Measurements from ENCODE around the gene TMEM132E. TPM values are rescaled to one million over a fixed set of nuclear protein-coding genes. Genes with fewer than 3 reads are reported as not detected.

Gene TMEM132E
- total and polyA plus RNA-seq, 2 of the 8 experiments (the other 6 are each of a cell fraction or from before 2014, with no cell fraction given), result 0.45 to 0.60 TPM

GRCh38 chr17:34601416-34601815 is 22.0 kb downstream of the TMEM132E start:
- H4K91ac ChIP-seq (replicated peaks; ENCODE audit: insufficient read length, low read length), result no peak overlapping the region
- H2BK5ac ChIP-seq (ENCODE audit: low read depth, low read length), result no peak overlapping the region
- H2BK20ac ChIP-seq (ENCODE audit: low read length), result no peak overlapping the region
- H3K23ac ChIP-seq (ENCODE audit: insufficient read length), result no peak overlapping the region
- H3K18ac ChIP-seq (ENCODE audit: extremely low read depth, low read length), result no peak overlapping the region
- H3K23me2 ChIP-seq (ENCODE audit: low read depth, low read length), result no peaks in the 10 kb centered on the region
- no peak overlapping the region for H3K4ac ChIP-seq (replicated peaks; ENCODE audit: insufficient read length, low read depth, low read length)
- H3K36me3 ChIP-seq (ENCODE audit: control insufficient read depth in 2 of 4, insufficient read depth in 4 of 4, low read length in 3 of 4), result no peaks in the 10 kb centered on the region
- H3K56ac ChIP-seq (replicated peaks; ENCODE audit: insufficient read length, low read depth, low read length), result no peak overlapping the region
- no peak overlapping the region for H3K9ac ChIP-seq (replicated peaks in 1 of 4; ENCODE audit: extremely low read depth in 1 of 4, low read depth in 3 of 4, low read length in 3 of 4)
- FAIRE-seq (no peak), DNase-seq (ENCODE audit: low read depth in 1 of 2, low spot score in 2 of 2) (no peak)
- H3K27me3 ChIP-seq (replicated peaks in 1 of 4; ENCODE audit: control insufficient read depth in 3 of 4, extremely low read depth in 1 of 4, insufficient read depth in 3 of 4, low read length in 3 of 4), result peaks cover 0 to under 1% (median 0%) of the 10 kb centered on the region in 4 experiments; a peak in 2 of 7 replicates
- no peaks in the 10 kb centered on the region for H4K20me1 ChIP-seq (replicated peaks in 1 of 2; ENCODE audit: control insufficient read depth in 1 of 2, insufficient read depth in 2 of 2, low read length in 2 of 2)
- no peak overlapping the region for H2AK5ac ChIP-seq (ENCODE audit: low read depth, low read length)
- H4K8ac ChIP-seq (ENCODE audit: extremely low read depth, insufficient read depth, low read length), result no peak overlapping the region
- no peak overlapping the region for H2AFZ ChIP-seq (ENCODE audit: low read length)
- 85% methylated on average over 3 of the region's 3 CpGs; no CpG with 5 or more reads in 1 of the 2 experiments for WGBS, 2 experiments (ENCODE audit: extremely low coverage in 1 of 2, insufficient coverage in 1 of 2, insufficient read length in 1 of 2, insufficient replicate concordance in 2 of 2, low coverage in 1 of 2, low lambda C conversion rate in 2 of 2, missing lambda C conversion rate in 1 of 2)
- no peak overlapping the region for H4K5ac ChIP-seq (ENCODE audit: insufficient read length, low read depth, low read length)
- no peak overlapping the region for H2BK12ac ChIP-seq (ENCODE audit: low read depth, low read length)
- H3K79me1 ChIP-seq (ENCODE audit: low read depth, low read length), result no peaks in the 10 kb centered on the region
- ChIA-PET POLR2A (ENCODE audit: partially characterized antibody) (no interaction called here), CTCF (ENCODE audit: partially characterized antibody) (interaction anchor here (1.0 to 1.5 kb wide), 4 partner anchors 9 to 70 kb away, joined by 3 to 6 read pairs (median 4); no protein-coding TSS in a partner anchor)
- TF ChIP-seq RFX5 (IDR thresholded peaks at IDR 0.05; ENCODE audit: borderline replicate concordance, low read depth, low read length) (no peak), YY1 (IDR thresholded peaks at IDR 0.05; ENCODE audit: low read depth, low read length) (no peak), POU5F1 (IDR thresholded peaks at IDR 0.05; ENCODE audit: low read depth, low read length) (no peak), CHD1 (IDR thresholded peaks at IDR 0.05; ENCODE audit: low read depth, low read length) (no peak), CHD2 (IDR thresholded peaks at IDR 0.05; ENCODE audit: low read length) (no peak), EGR1 (IDR thresholded peaks at IDR 0.05; ENCODE audit: borderline replicate concordance, low read depth, low read length) (no peak), BRCA1 (IDR thresholded peaks at IDR 0.05; ENCODE audit: low read depth, low read length) (no peak), NANOG (IDR thresholded peaks at IDR 0.05; ENCODE audit: insufficient read depth, low read depth, low read length, poor library complexity, severe bottlenecking) (no peak), RBBP5 (IDR thresholded peaks at IDR 0.05; ENCODE audit: borderline replicate concordance, low read depth, low read length) (no peak), ZNF274 (IDR thresholded peaks at IDR 0.05; ENCODE audit: borderline replicate concordance, extremely low read depth, low read length) (no peak), SIX5 (IDR thresholded peaks at IDR 0.05; ENCODE audit: low read depth, low read length) (no peak), BACH1 (IDR thresholded peaks at IDR 0.05; ENCODE audit: low read length) (no peak), KDM5A (IDR thresholded peaks at IDR 0.05; ENCODE audit: low read length) (no peak), KDM4A (IDR thresholded peaks at IDR 0.05; ENCODE audit: low read depth, low read length, severe bottlenecking) (no peak)
- no peak overlapping the region for H3K4me3 ChIP-seq (ENCODE audit: extremely low read depth in 1 of 4, insufficient read depth in 2 of 4, low read depth in 3 of 4, low read length in 4 of 4)
- H2BK15ac ChIP-seq (ENCODE audit: low read length), result no peak overlapping the region
- H3K4me2 ChIP-seq (ENCODE audit: insufficient read depth in 1 of 2, low read depth in 2 of 2, low read length in 2 of 2), result no peak overlapping the region
- peaks cover 2 to 8% (median 6%) of the 10 kb centered on the region in 4 experiments for H3K4me1 ChIP-seq (replicated peaks in 1 of 4; ENCODE audit: control insufficient read depth in 3 of 4, insufficient read depth in 4 of 4, low read length in 3 of 4)
- H3K9me3 ChIP-seq (ENCODE audit: insufficient read depth in 2 of 2, low read depth in 1 of 2, low read length in 1 of 2), result no peaks in the 10 kb centered on the region
- no peaks in the 10 kb centered on the region for H3K79me2 ChIP-seq (ENCODE audit: control insufficient read depth in 1 of 2, insufficient read depth in 2 of 2, low read length in 2 of 2)
- H3K27ac ChIP-seq (ENCODE audit: low read depth, low read length), result no peak overlapping the region
- H3K14ac ChIP-seq (ENCODE audit: insufficient read length), result no peak overlapping the region
- H2BK120ac ChIP-seq (replicated peaks; ENCODE audit: low read depth, low read length), result no peak overlapping the region

All from H1 (cell line).